Measurements from ENCODE around the gene KCP.

GRCh38 chr7:128915271-128915819 lies 4.8 kb upstream of the KCP start:
- TF ChIP-seq, protein P1, sequence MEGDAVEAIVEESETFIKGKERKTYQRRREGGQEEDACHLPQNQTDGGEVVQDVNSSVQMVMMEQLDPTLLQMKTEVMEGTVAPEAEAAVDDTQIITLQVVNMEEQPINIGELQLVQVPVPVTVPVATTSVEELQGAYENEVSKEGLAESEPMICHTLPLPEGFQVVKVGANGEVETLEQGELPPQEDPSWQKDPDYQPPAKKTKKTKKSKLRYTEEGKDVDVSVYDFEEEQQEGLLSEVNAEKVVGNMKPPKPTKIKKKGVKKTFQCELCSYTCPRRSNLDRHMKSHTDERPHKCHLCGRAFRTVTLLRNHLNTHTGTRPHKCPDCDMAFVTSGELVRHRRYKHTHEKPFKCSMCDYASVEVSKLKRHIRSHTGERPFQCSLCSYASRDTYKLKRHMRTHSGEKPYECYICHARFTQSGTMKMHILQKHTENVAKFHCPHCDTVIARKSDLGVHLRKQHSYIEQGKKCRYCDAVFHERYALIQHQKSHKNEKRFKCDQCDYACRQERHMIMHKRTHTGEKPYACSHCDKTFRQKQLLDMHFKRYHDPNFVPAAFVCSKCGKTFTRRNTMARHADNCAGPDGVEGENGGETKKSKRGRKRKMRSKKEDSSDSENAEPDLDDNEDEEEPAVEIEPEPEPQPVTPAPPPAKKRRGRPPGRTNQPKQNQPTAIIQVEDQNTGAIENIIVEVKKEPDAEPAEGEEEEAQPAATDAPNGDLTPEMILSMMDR (IDR thresholded peaks at IDR 0.05): no peak
- no peak for TF ChIP-seq POLR2A (IDR thresholded peaks at IDR 0.05)

All from esophagus squamous epithelium (tissue), 4 donors.